ENCODE data around the gene CHRNA3. TPM values are rescaled to one million over a fixed set of nuclear protein-coding genes. Genes with fewer than 3 reads are reported as not detected.

The CHRNA3 gene
- total RNA-seq, 2 donors from 2014 or later, result 1.7 TPM; not detected in 1

GRCh38 chr15:78640527-78641101 is 19.8 kb upstream of the CHRNA3 start:
- peak overlapping the region; percentile 34 to 54 for H3K4me3 ChIP-seq
- no peak for DNase-seq (ENCODE audit: low spot score)
- H3K27ac ChIP-seq, result no peak overlapping the region
- H3K9me3 ChIP-seq, result no peaks in the 10 kb centered on the region
- no peaks in the 10 kb centered on the region for H3K36me3 ChIP-seq
- H3K4me1 ChIP-seq, result peaks cover 0 to 10% of the 10 kb centered on the region in 2 donors
- peaks cover 0 to 6% of the 10 kb centered on the region in 2 donors for H3K27me3 ChIP-seq
- no peak for TF ChIP-seq CTCF (IDR thresholded peaks at IDR 0.05)

- TF ChIP-seq CTCF (IDR thresholded peaks at IDR 0.05), result peak; percentile 27 to 74
- Histone ChIP-seq H3K9me3 (peaks cover 0 to 1% of the 10 kb centered on the region in 2 donors), H3K4me3 (no peak overlapping the region), H3K27ac (no peak overlapping the region), H3K4me1 (peaks cover 0 to 10% of the 10 kb centered on the region in 2 donors), H3K36me3 (no peaks in the 10 kb centered on the region), H3K27me3 (peaks cover 0 to 6% of the 10 kb centered on the region in 2 donors)
- no peak for DNase-seq (ENCODE audit: low spot score)
Measured at GRCh38 chr15:78638658-78639314, 18.0 kb upstream of the CHRNA3 start.

- no peak for TF ChIP-seq CTCF (IDR thresholded peaks at IDR 0.05)
- Histone ChIP-seq H3K36me3 (no peaks in the 10 kb centered on the region), H3K27ac (no peak overlapping the region), H3K27me3 (peaks cover 0 to 6% of the 10 kb centered on the region in 2 donors), H3K4me3 (no peak overlapping the region), H3K9me3 (peaks cover 0 to 10% of the 10 kb centered on the region in 2 donors), H3K4me1 (peaks cover 0 to 10% of the 10 kb centered on the region in 2 donors)
- DNase-seq (ENCODE audit: low spot score), result no peak
Measured at GRCh38 chr15:78637776-78638435, 17.1 kb upstream of the CHRNA3 start.

GRCh38 chr15:78636378-78636859 is 15.6 kb upstream of the CHRNA3 start:
- Histone ChIP-seq H3K36me3 (no peaks in the 10 kb centered on the region), H3K4me3 (no peak overlapping the region), H3K4me1 (peaks cover 0 to 10% of the 10 kb centered on the region in 2 donors), H3K27me3 (peaks cover 0 to 6% of the 10 kb centered on the region in 2 donors), H3K9me3 (peaks cover 0 to 11% of the 10 kb centered on the region in 2 donors), H3K27ac (no peak overlapping the region)
- no peak for TF ChIP-seq CTCF (IDR thresholded peaks at IDR 0.05)
- DNase-seq (ENCODE audit: low spot score), result no peak

GRCh38 chr15:78635346-78635745 is 14.6 kb upstream of the CHRNA3 start:
- DNase-seq (ENCODE audit: low spot score), result no peak
- no peak for TF ChIP-seq CTCF (IDR thresholded peaks at IDR 0.05)
- H3K27ac ChIP-seq, result no peak overlapping the region
- no peak overlapping the region for H3K4me3 ChIP-seq
- H3K36me3 ChIP-seq, result no peaks in the 10 kb centered on the region
- peaks cover 0 to under 1% of the 10 kb centered on the region in 2 donors for H3K27me3 ChIP-seq
- H3K9me3 ChIP-seq, result peaks cover 0 to 11% of the 10 kb centered on the region in 2 donors
- H3K4me1 ChIP-seq, result peaks cover 0 to 1% of the 10 kb centered on the region in 2 donors
